Stimulated activated CD8-positive, alpha-beta memory T cell treated with anti-CD3 and anti-CD28 coated beads, Interleukin-15, amount 100 ng/mL, for 48 hours (primary cell): ENCODE results near the gene TMEM59.
"Not testable (repeated sequence)": the region's sequence is repeated elsewhere in the genome, so short reads cannot be mapped to it uniquely, and the experiment has no call there.

Source experiments
- DNase-seq, 2 donors: peaks; one replicate each; pipeline ENCODE4 v3.0.0-alpha.2; 2020; ENCODE audit warnings: low read depth in 2 of 2

The TMEM59 gene

DNA sequence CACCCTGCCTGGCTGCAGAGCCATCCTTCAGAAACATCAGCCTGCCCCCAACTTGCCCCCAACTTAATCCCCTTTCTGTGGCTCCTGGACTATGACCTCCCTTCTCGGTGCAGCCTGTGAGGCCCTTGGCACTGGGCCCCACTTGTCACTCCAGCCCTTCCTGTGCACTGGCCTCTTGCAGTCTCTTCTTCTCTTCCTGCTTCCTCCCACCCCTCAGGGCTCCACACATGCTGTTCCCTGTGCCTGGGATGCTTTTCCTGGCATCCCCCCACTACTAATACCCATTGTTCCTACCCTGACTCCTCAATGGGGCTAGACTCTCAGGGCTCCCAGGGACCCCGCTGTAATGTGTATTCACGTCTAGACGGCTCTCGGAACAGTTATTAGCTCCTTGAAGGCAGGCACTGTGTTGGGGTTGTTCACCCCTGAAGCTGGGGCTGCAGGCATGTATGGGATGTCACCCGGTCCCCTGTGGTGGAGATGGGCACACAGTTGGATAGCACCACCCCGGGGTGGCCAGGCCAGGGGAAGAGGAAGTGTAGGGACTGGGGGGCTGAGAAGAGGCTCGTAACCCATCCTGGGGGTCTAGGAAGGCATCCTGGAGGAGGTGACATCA is 39.5 kb downstream of the TMEM59 start:
- no peak for DNase-seq

DNA sequence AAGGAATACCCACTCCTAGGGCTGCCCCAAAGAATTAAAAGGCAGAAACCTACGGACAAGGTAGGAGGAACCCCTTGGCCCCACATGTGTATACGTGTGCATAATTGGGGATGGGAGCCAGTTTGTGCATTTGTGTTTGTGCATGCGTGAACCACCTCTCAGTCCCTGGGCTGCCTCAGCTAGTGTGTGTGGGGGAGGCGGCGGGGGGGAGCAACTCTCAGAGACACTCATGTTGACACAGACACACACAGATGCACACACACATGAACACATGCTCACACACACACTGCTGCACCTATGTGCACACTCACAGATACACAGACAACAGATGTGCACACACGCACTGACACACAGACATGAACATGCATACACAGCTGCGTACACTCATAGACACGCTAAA is 40.1 kb downstream of the TMEM59 start:
- no peak for DNase-seq

DNA sequence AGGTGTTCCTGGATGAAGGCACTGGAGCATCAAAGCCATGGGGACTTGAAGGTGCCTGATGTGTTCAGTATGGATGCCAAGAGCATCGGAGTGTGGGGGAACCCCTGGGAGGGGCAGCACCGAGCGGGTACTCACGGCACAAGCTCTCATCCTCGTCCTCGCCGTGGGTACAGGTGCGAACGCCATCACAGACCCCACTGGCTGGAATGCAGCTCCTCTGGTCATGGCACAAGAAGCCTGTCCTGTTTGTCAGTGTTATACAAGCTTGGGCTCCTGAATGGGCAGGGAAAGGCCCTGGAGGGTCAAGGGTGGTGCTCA is 41.0 kb downstream of the TMEM59 start:
- DNase-seq, result no peak

DNA sequence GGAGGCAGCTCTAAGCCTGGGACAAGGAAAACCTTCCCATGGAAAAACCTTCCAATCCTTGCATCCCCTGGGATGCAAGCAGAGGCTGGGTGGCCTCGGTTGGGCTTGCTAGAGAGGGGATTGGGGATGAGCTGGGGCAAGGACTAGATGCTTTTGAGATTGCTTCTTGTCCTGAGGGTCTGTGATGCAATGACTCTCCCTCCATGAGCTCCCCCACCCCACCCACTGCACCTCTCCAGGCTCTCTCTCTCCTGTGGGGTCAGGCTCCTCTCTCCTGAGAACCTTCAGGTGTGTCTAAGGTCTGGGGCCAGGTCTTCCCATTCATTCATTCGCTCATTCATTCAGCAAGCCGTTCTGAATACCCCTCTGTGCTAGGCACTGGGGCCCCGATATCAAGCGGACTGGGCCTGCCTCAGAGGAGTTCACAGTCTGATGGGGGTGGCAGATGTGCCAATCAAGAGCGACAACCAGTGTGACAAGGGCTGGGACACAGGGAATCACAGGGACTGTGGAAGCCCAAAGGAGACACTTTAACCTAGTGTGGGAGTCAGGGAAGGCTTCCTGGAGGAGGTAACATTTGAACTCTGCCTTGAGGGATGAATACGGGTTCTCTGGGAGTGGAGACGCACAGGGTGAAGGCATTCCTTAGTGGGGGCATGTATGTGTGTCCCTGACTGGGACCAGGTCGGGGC is 41.5 kb downstream of the TMEM59 start:
- DNase-seq, result no peak

DNA sequence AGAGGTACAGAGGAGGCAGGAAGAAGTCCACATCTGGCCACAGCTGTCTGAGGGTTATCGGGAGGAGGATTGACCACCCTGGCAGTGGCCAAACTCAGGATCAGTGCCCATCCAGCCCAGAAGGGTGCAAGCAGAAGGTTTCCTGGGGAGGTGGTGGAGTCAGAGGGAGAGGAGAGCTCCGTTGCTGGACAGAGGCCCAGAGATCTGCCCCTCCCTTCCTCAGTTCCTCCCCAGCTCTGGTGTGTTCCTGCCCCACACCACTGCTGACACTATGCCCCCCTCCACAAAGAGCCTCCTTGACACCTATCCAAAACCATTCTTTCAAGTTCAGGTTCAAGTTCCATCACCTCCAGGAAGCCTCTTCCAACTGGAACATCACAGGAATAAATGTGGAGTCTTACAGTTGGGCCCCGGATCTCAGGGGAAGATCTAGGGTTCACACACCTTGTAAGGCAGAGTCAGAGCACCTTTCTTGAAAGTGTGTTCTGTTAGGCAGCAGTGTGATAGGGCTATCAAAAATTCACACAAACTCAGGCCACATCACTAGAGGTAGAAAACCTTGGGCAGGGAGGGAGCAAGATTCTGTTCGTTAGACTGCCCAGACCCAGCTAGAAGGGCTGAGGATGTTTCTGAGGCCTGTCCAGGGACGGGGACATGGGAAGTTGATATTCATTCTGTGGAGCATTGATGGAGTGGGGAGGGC is 42.4 kb downstream of the TMEM59 start:
- no peak for DNase-seq

DNA sequence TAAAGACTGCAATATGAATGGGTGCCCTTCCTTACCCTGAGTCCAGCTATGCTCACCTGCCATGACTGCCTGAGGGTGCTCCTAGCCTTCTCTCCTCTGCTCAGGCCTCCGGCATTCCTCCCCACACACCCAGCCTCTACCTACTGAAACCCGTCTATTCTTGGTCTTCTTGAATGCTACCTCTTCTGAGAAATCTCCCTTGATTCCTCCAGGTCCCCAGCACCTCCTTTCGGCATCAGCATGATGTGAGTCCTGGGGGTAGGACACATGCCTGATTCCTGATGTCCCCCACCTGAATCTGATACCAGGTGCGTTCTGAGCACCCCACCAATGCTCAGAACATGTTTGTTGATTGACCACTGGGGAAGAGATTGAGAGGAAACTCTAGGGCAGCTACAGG is 43.6 kb downstream of the TMEM59 start:
- no peak for DNase-seq

DNA sequence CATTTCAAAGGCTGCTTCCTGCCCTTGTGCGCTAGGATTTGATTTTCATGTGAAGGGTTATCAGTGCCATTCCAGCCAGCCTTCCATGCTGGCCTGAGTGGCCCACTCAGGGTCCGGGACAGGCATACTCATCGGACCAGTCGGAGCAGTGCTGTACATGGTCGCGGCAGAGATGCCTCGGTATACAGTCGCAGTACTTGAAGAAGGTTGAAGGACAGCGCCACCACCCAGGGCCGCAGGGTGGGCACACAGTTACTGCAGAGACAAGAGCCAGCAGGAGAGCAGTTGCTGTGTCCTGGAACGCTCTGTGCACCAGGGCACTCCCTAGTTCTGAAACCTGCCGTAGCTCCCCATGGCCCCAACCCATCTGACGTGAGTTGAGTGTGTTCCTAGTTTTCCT is 44.1 kb downstream of the TMEM59 start:
- no peak for DNase-seq

DNA sequence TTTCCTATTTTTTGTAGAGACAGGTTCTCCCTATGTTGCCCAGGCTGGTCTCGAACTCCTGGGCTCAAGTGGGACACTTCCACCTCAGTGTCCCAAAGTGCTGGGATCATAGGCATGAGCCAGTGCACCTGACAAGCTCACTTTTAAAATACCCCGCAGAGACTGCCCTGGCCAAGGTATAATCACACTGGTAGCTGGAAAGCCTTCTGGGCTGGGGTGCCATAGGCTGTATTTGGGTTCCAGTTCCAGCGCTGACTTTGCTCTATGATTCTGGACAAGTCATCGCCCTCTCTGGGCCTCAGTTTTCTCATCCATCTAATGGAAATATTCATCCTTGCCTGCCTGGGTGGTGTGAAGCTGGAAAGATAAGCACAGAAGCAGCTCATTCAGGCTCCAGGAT is 45.4 kb downstream of the TMEM59 start:
- no peak for DNase-seq

DNA sequence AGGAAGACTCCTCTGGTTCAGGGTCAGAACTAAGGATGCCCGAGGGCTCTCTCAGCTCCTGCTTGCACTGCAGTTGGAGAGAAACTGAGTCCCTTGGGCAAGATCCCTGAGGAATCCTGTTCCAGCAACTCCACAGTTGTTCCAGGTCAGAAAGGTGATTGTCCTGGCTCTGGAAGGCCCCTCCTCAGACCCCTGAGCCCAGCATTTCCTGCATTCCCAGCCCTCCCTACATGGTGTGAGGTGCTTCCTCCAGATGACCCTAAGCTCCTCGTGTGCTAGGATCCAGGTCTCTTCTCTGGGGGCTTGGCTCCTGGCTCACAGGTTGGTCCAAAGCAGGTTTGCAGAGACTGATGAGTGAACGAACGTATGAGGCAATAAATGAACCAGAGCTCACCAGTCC is 46.5 kb downstream of the TMEM59 start:
- no peak for DNase-seq

DNA sequence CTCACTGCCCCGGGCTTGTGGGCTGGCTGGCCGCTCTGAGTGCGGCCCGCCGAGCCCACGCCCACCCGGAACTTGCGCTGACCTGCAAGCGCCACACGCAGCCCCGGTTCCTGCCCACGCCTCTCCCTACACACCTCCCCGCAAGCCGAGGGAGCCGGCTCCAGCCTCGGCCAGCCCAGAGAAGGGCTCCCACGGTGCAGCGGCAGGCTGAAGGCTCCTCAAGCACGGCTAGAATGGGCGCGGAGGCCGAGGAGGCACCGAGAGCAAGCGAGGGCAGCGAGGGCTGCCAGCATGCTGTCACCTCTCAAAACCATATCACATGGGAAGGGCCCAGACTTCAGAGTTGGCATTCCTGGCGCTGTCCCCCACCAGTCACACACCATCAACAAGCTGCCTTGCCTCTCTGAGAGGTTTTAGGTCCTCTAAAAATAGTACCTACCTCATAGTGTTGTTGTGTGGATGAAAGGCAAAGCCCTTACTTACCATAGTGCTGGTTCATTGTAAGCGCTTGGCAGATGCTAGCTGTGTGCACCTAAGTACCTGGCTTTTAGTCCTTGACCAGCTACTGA is 48.4 kb downstream of the TMEM59 start:
- DNase-seq, result no peak

DNA sequence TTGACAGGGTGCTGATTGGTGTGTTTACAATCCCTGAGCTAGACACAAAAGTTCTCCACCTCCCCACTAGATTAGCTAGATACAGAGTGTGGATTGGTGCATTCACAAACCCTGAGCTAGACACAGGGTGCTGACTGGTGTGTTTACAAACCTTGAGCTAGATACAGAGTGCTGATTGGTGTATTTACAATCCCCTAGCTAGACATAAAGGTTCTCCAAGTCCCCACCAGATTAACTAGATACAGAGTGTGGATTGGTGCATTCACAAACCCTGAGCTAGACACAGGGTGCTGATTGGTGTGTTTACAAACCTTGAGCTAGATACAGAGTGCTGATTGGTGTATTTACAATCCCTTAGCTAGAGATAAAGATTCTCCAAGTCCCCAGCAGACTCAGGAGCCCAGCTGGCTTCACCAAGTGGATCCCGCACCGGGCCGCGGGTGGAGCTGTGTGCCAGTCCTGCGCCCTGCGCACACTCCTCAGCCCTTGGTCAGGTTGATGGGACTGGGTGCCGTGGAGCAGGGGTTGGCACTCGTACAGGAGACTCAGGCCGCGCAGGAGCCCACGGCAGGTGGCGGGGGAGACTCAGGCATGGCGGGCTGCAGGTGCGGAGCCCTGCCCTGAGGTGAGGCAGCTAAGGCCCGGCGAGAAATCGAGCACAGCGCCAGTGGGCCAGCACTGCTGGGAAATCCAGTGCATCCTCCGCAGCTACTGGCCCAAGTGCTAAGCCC is 49.1 kb downstream of the TMEM59 start:
- not testable (repeated sequence) for DNase-seq

DNA sequence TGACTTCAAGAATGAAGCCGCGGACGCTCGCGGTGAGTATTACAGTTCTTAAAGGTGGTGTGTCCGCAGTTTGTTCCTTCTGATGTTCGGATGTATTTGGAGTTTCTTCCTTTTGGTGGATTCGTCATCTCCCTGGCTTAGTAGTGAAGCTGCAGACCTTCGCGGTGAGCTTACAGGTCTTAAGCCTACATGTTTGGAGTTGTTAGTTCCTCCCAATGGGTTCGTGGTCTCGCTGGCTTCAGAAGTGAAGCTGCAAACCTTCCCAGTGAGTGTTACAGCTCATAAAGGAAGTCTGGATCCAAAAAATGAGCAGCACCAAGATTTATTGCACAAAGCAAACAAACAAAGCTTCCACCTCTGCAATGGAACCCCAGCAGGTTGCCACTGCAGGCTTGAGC is 49.8 kb downstream of the TMEM59 start:
- no peak for DNase-seq

DNA sequence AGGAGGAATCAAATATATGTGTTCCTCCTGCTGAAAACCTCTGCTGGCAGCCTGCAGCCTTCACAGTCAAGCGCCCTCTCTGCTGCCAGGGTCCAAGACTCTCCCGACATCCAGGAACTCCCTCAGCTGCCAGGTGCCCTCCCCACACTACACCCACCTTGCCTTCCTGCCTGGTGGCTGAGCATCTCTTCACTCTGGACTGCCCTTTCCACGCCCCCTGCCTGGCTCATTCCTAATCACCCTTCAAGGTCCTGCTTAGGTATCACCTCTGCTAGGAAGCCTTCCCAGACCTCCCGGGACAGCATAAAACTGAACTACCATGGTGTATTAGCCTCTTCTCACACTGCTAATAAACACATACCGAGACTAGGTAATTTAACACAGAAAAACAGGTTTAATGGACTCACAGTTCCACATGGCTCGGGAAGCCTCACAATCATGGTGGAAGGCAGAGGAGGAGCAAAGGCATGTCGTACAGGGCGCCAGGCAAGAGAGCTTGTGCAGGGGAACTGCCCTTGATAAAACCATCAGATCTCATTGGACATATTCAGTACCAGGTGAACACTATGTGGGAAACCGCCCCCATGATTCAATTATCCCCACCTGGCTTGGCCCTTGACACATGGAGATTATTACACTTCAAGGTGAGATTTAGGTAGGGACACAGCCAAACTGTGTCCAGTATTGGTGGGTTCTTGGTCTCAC is 50.3 kb downstream of the TMEM59 start:
- DNase-seq, result no peak

DNA sequence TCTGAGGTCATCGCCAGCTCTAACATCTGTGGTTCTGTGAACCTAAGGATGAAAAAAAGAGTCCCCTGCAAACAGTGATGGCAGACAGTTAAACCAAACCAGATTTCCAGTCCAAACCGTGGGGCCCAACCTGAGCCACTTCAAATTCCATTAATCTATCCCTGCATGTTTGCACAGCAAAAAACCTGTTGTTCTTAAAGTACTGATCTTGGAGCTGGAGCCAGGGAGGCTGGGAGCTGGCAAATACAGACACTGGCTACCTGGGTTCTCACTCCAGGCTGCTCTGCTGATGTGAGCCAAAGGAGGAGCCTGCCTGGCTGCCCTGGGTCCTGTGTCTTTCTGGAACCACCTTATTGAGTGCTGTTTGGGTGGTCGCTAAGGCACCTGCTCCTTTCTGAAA is 51.4 kb downstream of the TMEM59 start:
- no peak for DNase-seq

DNA sequence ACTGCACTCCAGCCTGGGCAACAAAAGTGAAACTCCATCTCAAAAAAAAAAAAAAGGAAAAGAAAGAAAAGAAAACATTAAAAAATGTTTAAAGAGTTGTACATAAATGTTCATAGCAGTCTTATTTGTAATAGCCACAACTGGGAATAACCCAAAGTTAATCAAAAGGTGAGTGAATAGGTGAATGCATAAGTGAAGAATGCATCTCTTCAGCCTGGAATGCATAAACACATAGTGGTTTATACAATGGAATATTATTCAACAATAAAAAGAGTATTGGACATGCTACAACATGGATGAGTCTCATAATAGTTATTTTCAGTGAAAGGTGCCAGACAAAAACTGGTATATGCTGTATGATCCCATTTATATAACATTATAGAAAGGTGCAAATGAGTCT is 53.1 kb downstream of the TMEM59 start:
- DNase-seq, result no peak

DNA sequence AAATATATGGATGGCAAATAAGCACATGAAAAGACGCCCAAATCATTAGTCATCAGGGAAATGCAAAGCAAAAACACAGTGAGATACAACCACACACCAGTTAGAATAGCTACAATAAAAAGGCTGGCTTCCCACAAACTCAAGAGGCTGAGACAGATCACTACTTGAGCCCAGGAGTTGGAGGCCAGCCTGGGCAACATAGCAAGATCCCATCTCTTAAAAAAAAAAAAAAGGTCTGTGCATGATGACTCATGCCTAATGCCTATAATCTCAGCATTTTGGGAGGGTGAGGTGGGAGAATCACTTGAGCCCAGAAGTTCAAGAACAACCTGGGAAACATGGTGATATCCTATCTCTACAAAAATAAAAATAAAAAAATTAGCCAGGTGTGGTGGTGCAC is 54.8 kb downstream of the TMEM59 start:
- no peak for DNase-seq

DNA sequence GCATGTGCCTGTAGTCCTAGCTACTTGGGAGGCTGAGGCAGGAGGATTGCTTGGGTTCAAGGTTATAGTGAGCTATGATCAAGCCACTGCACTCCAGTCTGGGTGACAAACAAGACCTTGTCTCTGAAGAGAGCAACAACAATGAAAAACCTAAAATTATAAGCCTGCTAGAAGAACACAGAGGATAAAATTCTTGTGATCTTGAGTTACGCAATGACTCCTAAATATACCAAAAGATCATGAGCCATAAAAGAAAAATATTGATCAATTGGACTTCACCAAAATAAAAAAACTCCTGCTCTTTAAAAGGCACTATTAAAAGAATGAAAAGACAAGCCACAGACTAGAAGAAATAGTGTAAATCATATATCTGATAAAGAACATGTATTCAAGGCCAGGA is 57.3 kb downstream of the TMEM59 start:
- no peak for DNase-seq

DNA sequence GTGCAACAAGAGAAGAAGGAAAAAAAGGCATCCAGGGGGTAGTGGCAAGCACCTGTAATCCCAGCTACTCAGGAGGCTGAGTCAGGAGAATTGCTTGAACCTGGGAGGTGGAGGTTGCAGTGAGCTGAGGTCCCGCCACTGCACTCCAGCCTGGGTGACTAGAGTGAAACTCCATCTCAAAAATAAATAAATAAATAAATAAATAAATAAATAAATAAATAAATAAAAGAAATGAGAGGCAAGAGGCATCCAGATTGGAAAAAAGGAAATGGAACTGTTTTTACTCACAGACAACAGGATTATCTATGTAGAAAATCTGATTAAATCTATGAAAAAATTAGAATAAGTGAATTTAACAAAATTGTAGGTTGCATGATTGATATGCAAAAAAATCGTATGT is 58.5 kb downstream of the TMEM59 start:
- DNase-seq, result not testable (repeated sequence)

DNA sequence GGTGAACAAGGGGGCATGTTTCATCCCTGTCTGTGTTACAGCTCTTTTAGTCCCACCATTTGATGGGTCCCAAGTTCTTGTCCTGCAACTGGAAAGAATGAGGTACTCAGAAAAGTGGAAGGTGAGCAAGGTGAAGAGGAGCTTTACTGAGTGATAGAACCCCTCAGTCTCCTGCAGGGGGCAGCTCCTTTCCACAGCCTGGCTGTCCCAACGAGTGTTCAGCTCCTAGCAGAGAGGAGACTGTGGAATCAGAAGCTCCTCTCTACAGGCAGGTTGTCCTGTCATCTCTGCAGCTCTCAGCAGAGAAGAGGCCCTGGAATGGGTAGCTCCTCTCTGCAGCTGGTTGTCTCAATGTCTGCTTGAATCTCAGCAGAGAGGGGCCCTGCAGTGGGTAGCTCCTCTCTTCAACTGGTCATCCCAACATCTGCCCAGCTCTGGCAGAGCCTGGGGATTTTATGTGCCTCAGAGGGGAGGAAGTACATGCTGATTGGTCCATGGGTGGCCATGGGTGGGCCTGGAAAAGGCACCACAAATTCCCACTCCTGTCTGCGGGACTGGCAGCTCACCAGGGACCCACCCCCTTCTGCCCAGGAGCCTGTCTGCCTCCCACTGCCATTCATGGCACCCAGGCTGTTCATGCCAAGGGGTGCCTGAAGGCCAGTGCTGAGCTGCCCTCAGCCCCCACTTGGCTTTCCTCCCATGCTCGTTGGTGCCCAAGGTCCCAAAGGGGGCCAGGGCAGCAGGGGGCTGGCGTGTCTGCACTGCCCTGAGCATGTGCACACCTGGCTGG is 60.7 kb downstream of the TMEM59 start:
- DNase-seq, result no peak

DNA sequence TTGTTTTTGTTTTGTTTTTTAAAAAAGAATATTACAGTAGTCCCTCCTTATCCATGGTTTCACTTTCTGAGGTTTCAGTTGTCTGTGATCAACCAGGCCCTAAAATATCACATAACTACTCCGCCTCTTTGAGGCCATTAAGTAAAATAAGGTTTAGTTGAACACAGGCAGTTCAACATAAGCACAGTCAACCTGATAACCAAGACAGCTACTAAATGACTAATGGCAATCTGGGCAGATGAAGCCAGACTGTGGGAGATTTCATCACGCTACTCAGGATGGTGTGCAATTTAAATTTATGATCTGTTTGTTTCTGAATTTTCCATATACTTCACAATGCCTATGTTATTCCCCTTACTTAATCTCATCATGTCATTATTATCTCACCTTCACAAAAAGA is 65.1 kb downstream of the TMEM59 start:
- DNase-seq, result no peak

DNA sequence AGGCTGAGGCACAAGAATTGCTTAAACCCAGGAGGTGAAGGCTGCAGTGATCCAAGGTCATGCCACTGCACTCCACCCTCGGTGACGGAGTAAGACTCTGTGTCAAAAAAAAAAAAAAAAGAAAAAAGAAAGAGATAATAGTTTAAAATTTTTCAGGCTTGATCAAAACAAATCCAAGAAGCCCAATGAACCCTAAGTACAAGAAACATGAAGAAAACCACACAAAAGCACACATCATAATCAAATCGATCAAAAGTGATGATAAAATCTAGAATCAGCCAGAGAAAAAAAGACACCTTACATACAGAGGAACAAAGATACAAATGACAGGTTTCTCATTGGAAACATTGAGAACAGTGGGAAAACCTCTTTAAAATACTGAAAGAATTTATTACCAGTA is 66.5 kb downstream of the TMEM59 start:
- DNase-seq, result no peak
